ENCODE measurements around the gene GOLGA8J. TPM values are rescaled to one million over a fixed set of nuclear protein-coding genes. Genes with fewer than 3 reads are reported as not detected.
"Not testable (repeated sequence)": the region's sequence is repeated elsewhere in the genome, so short reads cannot be mapped to it uniquely, and the experiment has no call there.

GOLGA8J gene
- polyA plus RNA-seq, 3 donors, result 0.63 to 2.5 (median 1.8) TPM

DNA sequence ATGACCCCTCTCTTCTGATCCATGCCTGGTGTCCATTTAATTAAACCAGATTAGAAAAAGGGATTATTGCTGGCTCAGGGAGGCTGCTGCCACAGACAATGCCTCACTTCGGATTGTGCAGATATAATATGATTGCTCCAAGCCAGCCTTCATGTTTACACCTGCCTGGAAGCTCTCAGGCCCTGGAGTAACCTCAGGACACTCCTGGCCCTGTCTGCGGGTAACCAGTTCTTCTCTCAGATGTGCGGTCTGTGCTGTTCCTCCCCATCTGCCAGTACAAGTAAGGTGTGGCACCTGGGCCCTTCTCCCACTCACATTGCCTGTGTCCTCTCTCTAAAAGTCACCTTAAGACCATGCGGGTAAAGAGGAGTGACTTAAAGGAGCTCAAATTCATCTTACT is 8.8 kb upstream of the GOLGA8J start:
- DNase-seq, result no peak

DNA sequence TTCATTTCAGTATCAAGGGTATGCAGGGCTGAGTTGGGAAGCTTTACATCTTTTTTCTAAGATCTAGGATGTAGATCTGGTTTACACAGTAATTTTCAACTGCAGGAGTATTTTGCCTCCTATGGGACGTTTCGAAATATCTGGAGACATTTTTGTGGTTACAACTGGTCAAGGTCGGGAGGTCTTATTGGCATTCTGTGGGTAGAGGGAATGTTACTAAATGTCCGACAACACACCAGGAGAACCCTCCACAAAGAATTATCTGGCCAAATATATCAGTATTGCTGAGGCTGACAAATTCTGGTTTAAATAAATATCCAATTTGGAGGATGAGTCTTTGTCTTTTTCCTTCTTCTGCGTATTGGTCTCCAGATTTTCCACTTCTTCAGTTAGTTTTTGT is 1.9 kb upstream of the GOLGA8J start:
- not testable (repeated sequence) for DNase-seq

DNA sequence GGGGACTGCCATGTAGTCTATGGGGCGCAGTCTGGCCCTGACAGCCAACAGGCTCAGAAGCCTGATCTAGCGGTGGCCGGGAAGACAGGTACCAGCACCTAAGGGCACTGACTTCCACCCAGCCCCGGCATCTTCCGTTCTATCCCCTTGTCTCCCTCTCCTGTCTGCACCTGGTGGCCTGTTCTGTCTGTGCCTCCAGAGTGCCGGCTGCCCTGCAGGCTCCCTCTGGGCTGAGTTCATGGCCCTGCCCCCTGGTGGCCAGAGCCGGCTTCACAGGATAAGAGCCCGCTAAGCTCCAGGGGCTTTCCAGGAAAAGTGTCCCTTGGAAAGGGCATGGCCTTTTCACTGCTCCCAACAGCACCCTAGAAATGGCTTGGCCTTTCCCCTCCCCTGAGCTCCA is 15.1 kb downstream of the GOLGA8J start:
- not testable (repeated sequence) for DNase-seq

DNA sequence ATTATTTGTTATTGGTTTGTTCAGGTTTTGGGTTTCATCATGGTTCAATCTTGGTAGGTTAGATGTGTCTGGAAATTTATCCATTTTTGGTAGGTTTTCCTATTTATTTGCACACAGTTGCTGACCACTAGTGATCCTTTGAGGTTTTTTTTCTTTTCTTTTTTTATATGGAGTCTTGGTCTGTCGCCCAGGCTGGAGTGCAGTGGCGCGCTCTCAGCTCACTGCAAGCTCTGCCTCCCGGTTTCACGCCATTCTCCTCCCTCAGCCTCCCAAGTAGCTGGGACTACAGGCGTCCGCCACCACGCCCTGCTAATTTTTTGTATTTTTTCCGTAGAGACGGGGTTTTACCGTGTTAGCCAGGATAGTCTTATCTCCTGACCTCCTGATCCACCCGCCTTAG is 20.1 kb downstream of the GOLGA8J start:
- DNase-seq, result not testable (repeated sequence)

DNA sequence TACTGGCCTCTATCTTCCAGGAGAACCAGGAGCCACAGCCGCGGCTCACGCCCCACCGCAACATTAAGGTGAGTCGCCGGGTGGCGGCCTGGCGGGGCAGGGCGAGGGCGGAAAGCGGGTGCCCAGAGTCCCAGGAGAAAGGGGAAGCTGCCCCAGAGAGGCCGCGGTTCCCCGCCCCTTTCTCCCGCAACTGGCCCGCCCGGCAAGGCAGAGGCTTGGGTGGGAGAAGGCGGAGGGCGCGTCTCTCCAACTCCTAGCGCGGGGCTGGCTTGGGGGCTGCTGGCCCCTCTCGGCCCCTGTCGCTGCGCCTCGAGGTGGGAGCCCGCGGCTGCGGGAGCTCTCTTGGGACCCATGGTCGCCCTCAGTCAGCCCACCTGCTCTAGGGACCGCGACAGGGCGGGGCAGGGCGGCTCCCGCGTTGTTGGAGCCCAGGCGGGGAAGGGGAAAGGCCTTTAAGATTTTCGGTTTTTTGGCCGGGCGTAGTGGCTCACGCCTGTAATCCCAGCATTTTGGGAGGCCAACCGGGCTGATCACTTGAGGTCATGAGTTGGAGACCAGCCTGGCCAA is 21.3 kb downstream of the GOLGA8J start:
- DNase-seq, result not testable (repeated sequence)

DNA sequence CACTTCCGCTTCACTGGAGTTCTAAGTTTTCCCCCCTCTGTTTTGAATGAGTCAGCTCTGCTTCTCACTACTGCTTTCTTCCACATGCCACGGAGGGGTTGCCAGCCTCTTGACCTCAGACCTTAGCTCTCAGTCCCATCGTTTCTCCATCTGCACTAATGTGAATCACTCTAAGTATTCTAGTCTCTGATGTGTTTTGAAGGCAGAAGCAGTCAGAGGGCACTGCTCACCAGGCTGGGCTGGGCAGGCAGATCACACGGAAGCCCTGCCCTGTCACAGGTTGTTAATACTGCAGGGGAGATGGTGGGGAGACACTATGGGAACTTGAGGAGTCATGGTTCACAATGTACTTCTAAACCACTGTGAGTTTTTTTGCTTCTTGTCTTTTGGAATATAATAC is 27.8 kb downstream of the GOLGA8J start:
- not testable (repeated sequence) for DNase-seq

DNA sequence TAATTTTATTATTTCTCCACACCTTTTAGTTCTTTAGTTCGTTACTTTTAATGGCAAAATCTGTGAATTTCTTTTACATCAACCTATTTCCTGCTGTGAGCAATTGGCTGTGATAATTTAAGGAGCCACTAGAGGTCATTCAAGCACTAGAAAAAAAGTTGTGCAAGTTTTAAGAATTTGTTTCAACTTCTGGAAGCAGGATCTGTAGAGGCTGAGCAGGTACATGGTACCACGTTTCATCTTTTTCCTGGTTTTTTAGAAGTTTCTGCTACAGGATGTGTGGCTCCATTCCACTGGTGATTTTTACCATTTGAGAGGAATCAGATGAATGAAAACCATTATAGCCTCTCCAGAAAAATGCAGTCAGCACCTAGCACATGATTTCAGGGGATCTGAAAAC is 47.3 kb downstream of the GOLGA8J start:
- DNase-seq, result not testable (repeated sequence)

DNA sequence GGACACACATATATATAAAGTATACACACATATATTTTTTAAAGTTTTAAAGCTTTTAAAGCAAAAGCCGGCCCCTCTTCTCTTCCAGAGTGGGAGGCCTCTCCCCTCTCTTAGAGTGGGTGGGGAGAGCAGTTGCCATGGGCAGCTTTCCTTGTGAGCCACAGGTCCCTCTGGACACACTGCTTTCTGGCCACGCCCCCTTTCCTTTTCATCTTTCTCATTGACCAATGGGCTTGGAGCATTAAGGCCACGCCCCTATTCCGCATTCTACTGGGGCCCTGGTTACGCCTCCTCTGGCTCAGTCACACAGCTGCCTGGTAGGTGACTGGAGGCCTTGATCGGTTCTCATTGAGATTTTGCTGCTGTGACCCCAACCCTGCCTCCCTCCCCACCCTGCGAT is 52.0 kb downstream of the GOLGA8J start, which contains the start of gene GOLGA8T:
GOLGA8T (plus strand) TSS at position 301 of the 400 bp plus-strand sequence; CDS start at position 399, 98 bp downstream.
- DNase-seq, result not testable (repeated sequence)

Other genes starting within 250 kb of the GOLGA8J start
- gene GOLGA8T, start 52.1 kb downstream of the GOLGA8J start, polyA plus RNA-seq (ENCODE audit: insufficient read length in 3 of 3), result under 1 TPM in 1 of 3 donors, not detected in 2; 0.71 TPM